GM18502 (cell line): ENCODE data around the gene TBC1D24.

Source experiments
- ATAC-seq: cut with Tn5 transposase; IDR thresholded peaks from one replicate; pipeline ENCODE4 v1.9.1; 2021; ENCODE audit warnings: mild to moderate bottlenecking; ENCODE audit not compliant: unreplicated experiment, poor library complexity

The TBC1D24 gene

DNA sequence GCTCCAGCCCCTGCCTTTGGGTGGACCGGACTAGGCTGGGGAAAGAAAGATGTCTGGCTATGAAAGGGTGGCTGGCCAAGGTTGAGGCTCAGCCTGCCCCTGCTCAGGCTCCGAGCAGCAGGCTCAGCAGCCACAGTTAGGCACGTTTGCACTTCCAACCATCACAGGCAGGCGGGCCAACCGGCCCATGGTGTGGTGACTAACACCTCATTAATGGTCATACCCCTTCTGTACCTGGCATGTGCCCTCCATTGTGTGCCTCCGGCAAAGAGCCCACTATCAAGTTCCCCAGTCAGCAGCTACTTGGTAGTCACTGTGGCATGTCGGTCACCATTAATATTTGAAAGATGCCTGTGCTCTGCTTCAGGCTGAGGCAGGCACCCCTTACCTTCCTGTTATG lies 6.7 kb downstream of the TBC1D24 start:
- ATAC-seq, result no peak

DNA sequence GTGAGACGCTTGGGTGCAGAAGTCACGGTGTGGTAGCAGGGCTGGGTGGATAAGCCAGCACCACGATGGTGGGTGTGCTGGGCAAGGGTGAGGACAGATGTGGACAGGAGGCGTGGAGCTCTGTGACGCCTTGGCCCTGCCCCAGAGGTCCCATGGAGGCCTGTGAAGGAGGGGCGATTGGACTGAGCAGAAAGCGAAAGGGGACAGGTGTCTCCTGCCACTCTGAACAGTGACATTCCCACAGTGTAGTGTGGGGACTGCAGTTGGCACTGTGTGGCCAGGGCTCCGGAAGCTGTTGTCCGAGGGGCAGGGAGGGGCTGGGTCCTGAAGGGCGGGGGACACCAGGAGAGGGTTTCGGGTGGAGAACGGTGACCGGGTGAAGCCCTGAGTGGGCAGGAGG lies 7.3 kb downstream of the TBC1D24 start:
- no peak for ATAC-seq

DNA sequence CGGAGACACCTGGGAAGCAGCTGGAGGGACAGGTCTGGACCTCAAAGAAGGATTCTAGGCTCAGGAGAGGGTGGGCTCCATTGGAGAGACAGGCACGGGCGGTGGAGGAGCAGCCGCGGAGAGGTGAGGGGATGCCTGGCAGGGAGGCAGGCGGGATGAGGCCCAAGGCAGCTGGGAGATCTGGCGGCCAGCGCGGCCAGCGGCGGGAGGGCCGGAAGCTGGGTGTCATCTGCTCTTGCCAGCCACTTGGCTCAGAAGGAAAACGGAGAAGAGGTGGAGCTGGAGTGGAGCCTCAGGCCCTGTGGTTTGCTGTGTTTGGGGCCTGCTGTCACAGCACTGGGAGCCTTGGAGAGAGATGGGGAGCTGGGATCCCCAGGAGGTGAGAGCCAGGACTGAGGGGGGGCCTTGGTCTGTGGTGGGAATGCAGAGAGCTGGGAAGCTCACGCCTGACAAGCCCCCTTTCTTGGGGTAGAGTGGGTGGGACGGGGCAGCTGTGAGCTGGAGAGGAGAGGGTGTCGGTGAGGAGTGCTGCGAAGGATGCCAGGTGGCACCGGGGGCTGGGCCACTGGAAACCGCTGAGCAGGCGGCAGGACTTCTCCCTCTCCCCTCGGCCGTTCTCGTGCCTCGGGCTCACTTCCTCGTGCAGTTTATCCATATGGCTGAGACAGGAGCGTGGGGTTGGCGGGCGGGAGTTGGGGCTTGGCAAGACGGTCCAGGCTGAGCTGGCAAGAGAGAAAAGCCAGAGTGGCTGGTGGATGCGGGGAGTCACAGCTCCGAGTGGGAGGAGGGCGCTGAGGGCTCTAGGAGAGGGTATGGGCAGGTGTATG lies 8.0 kb downstream of the TBC1D24 start:
- no peak for ATAC-seq

DNA sequence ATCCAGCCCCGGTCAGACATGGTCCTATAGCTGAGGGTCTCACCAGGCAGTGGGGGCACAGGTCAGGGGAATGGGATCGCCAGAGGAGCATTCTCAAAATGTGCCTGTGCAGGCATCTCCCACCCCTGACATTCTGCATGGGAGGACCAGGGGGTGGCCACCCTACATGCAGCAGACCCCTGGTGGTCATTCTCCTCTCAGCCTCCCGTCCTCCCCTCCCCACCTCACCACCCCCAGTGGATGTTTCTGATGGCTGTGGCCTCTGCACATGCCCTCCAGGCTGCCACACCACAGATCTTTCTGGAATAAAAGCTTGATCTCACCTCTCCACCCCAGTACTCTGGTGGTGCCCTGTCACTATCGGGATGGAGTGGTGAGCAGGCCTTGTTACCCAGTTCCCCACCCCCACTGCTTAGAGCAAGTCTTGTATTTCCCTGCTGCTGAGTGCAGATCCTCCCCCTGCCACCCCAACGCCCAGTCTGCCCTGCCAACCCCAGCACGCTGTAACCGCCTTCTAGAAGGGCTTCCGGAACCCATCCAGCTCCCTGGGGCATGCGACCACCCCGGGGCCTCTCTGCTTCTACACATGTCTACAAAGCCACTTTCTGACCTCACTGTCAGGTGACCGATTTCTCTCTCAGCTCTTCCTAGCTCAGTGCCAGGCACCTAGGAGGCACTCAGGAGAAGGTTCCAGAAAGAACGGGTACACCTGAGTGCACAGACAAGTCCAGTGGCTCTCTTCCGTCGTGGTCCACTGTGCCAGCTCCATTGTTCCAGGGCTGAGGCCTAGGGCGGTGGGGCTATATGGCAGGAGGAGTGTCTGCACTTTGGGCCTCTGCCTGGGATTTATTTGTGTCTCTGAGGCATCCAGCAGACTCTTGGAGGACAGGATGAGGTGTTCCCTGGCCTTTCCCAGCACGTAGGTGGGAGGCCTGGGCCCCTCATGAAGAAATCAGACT lies 9.3 kb downstream of the TBC1D24 start:
- ATAC-seq, result no peak

DNA sequence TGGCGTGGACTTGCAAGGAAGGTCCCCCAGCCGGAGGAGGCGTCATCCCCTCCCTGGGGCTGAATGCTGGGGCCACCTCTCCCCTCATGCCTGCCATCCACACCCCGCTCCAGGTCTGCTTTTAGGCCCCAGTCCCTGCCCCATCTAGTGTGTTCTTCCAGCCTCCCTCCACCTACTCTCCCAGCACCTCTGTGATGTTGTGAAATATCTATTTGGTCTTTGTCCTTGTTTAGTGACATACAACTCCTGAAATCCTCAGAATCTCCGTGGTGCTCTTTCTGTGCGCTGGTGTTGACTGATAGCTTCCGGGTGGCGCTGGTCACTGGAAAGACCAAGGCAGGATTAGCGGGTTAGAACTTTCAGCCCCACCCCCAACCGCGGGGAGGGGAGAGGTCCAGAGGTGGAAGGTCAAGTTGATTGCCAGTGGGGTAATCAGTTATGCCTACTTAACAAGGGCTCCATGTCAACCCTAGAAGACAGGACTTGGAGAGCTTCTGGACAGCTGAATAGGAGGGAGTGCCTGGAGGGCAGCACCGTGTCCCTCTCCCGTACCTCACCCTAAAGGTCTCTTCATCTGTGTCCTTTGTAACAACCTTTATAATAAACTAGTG lies 10.1 kb downstream of the TBC1D24 start:
- no peak for ATAC-seq

DNA sequence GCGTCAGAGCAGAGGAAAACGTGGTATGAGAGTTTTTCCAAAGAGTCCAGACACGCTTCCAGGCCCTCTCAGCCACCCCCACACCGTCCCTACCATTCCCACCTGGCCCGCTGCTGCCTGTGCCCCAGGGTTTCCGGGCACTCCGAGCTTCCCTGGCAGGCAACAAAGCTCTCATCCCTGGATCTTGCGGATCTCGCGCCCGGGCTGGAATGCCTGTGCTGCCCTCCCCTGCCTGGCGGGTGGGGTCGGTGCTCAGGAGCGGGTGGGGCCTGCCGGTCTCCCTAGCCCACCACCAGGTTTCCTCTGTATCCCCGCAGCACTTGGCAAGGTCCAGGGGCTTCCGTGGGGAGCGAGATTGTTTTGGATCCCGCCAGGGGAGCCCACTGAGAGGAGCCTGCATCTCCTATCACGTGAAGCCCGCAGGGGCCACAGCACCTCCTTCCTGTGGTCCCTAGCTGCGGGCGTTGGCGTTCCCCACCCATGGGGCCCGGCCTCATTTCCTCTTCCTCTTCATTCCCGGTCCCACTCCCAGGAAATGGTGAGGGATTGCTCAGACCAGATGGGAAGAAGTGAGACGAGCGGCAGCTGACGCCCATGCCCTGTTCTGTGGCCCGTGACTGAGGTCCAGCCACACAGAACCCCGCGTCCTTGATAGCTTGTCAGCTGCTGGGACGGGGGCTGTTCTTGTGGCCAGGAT lies 11.0 kb downstream of the TBC1D24 start:
- no peak for ATAC-seq

DNA sequence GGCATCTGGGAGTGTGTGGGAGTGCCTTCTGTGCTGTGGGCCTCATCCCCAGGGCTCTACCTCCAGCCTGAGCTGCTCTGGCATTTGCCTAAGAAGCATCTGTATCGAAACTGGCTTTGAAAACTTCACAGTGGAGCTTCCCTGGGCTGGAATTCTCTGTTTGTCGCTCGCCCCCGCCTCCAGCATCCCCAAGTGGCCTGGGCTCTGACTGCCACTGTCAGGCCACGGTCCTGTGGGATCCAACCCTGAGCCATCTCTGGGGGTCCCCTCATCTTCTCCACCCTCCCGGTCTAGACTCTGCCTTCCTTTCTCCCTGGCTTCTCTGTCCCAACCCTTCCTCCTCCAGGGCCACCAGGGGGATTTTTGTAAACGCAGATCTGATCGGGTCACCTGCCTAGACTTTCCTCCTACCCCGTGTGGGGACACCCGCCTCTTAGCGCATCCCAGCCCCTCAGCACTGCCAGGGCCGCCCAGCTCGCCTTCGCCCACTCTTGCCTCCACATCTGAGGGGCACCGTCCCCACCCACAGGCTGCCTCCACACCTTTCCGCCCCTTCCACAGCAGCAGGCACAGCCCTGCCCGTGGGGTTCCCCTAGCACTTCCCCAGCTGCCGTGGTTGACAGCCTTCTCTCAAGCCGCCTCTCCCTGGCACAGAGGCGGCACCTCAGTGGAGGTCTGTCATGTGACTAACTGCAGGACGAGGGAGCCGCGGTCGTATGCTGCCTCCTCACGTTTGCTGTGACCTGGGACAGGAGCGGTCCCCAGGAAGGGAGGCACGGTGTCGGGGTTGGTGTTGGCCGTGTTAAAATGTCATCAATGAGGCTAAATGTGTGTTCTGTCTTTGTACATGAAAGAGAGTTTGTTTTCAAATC lies 12.0 kb downstream of the TBC1D24 start:
- peak; percentile 71 for ATAC-seq

DNA sequence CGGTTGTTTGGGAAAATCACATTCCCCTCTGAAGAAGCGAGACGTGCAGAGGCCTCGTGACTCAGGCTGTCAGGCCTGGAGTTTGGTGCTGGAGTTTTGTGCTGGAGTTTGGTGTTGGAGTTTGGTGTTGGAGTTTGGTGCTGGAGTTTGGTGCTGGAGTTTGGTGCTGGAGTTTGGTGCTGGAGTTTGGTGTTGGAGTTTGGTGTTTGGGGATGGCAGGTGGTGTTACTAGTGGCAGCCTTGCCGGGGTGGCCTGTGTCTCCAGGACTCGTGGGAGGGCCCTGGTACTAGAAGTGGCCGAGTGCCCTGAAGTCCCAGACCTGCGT lies 12.6 kb downstream of the TBC1D24 start:
- no peak for ATAC-seq

DNA sequence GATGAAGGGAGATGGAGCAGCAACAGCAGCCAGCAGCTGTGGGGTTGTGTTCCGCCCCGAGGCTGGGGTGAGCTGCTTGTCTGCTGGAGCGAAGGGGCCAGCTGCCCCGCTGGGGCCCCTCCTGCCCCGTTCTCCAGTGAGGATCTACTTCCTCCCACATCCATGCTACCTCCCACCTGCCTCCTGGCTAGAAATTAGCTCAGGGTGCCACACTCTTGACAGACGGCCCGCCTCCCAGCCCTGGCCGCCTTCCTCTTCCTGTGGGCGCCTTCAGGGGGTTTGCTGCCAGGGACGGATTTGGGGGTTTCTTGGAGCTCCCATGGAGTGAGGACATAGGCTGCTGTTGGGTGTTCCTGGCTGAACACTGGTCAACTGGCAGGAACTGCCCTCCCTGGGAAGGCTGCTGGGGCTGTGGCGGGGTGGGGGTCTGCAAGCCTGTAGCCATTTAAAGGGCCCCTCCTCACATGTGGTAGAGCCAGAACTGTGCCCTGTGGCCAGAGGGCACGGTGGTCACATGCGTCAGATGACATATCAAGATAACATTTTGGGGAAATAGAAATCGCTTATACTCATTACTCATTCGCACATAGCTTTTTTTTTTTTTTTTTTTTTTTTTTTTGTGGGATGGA lies 13.1 kb downstream of the TBC1D24 start:
- ATAC-seq, result no peak

DNA sequence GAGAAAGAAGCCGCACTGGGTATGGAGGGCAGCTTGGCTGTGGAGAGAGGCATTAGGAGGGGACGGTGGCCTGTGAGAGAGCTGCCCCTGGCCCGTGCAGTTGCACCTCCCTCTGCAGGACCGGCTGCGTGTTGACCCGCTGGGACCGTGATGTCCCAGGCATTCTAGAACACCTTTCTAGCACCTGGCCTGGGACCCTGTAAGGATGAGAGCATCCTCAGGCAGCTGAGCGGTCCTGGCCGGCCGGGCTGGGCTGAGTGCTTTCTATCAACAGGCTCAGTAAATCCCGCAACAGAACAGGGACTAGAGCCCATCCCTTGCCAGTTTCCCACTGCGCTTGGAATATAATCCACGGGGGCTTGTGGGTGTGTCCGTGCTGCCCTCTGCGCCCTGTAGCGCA lies 14.7 kb downstream of the TBC1D24 start:
- no peak for ATAC-seq

DNA sequence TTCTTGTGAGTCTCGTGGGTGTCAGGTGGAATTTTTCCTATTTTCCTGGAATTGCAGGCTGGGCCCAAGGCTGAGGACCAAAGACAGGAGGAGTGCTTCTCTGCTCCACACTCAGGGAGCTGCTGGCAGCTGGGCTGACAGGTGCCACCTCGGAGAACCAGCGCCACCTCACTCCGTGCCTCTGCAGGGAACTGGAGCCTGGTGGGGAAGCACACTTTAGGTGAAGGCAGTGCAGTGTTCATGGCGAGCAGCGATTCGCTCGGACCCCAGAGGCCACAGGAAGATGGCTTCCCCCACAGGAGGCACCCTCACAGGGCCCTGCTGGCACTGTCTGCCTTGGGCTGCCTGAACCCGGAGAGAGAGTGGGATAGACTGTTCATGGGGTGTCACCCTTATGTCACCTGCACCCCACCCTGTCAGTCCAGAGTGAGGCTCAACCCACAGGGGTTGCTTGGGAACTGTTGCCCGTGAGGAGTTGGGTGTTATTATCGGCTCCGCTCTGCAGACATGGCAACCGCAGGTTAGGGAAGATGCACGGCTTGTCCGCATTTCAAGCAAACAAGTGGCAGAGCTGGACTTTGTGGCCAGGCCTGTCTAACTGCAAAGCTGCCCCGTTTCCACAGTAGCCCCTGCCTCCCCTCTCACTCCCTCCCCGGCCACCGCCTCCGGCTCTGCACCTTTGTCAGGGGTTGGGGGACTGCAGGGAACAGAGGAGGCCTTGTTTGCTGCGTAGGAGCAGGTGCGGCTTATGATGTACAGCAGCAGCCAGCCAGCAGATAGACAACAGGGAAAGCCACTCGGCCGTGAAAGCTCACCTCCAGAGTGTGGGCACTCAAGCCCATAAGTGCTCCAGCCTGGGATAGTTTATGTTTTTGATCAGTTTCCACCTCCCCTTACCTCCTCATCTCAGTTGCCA lies 15.5 kb downstream of the TBC1D24 start:
- ATAC-seq, result no peak

DNA sequence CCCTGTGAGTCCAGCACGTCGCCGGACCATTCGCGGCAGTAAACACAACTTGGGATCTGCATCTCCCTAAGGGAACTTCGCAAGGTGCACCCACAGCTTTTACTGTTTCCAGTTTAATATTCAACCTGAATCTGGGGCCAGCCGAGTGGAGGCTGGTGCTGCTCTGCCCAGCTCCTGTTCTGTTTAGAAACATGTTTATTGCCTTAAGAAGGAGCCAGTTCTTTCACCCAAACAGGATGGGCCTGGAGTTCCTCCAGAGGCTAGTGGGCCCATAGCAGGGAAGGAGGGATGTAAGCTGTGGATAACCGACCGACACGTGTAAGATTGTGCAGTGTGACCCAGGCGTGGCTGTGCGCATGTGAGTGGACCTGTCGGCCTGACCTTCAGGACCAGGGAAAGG lies 17.4 kb downstream of the TBC1D24 start:
- ATAC-seq, result no peak

DNA sequence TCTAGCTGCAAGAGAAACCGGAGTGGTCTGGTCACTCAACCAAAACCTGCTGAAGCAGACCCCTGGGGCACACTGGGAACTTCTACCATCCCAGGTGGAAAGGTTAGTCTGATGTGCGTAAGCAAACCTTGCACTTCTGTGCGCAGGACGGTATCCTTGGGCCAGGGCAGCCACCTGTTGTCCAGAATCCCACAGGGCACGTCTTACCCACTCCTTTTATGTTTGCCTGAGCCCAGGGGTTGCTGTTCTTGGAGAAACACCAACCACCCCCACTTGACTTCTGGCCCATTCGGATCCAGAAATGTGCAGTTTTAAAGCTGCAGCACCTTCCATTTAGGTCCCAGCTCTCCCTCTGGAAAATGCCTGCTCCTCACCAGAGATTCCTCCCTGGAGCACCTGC lies 18.7 kb downstream of the TBC1D24 start:
- no peak for ATAC-seq

DNA sequence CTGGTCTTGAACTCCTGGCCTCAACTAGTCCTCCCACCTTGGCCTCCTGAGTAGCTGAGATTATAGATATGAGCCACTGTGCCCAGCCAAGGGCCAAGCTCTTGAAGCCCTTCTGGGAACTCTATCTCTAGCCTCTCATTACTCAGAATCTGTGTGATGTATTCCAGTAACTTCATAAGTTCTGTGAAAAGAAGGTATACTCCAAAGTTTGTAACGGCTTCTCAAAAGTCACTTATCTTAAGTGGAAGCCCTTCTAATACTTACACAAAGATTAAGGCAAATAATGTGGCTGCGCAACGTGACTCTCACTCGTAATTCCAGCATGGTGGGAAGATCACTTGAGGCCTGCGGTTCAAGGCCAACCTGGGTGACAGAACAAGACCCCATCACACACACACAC lies 19.7 kb downstream of the TBC1D24 start:
- no peak for ATAC-seq

DNA sequence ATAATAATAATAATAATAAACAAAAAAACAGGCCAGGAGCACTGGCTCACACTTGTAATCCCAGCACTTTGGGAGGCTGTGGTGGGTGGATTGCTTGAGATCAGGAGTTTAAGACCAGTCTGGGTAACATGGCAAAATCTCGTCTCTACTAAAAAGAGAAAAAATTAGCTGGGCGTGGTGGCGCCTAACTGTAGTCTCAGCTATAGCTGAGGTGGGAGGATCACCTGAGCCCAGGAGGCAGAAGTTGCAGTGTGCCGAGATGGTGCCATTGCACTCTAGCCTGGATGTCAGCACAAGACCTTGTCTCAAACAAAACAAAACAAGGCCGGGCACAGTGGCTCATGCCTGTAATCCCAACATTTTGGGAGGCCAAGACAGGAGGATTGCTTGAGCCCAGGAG lies 20.1 kb downstream of the TBC1D24 start:
- ATAC-seq, result no peak

DNA sequence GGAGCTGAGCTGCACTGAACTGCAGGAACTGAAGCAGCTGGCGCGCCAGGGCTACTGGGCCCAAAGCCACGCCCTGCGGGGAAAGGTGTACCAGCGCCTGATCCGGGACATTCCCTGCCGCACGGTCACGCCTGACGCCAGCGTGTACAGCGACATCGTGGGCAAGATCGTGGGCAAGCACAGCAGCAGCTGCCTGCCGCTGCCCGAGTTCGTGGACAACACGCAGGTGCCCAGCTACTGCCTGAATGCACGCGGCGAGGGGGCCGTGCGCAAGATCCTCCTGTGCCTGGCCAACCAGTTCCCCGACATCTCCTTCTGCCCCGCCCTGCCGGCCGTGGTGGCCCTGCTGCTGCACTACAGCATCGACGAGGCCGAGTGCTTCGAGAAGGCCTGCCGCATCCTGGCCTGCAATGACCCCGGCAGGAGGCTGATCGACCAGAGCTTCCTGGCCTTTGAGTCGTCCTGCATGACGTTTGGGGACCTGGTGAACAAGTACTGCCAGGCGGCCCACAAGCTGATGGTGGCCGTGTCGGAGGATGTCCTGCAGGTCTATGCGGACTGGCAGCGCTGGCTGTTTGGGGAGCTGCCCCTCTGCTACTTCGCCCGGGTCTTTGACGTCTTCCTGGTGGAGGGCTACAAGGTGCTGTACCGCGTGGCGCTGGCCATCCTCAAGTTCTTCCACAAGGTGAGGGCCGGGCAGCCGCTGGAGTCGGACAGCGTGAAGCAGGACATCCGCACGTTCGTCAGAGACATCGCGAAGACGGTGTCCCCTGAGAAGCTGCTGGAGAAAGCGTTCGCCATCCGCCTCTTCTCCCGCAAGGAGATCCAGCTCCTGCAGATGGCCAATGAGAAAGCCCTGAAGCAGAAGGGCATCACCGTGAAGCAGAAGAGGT lies 21.5 kb downstream of the TBC1D24 start:
- no peak for ATAC-seq

DNA sequence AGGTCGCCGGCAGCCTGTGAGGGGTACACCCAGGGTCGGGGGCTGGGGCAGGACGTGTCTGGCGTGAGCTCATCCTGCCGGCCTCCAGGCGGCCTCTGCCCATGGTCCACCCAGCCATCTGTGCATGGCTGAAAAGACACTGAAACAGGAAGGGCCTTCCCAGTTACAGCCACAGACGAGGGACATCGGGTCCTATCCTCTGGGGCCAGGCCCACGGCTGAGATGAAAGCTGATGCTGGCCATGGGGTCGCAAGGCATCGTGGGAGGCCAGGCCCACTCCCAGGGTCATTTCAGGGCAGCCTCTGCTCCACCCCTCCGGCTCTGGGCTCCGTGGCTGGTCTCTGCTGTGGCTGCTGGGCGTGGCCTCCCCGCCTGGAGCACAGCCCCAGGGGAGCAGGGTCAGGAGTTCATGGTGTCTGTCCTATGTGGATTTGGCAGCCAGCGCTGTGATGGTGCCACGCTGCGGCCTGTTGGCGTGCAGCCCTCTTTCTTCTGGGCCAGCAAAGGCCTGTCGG lies 22.2 kb downstream of the TBC1D24 start:
- ATAC-seq, result no peak
